SK-N-SH (cell line): ENCODE data around the gene CCDC78. TPM values are rescaled to one million over a fixed set of nuclear protein-coding genes. Genes with fewer than 3 reads are reported as not detected.

ENCODE experiments used
- CTCF ChIA-PET: fragments of 300-600, 350-600 bp; formaldehyde crosslinking; extraction: SDS; loops from one replicate; lab custom pipeline; 2021; lab: Yijun Ruan, JAX
- POLR2A ChIA-PET: fragments of 350-600 bp; sonication (Branson Sonifier 250); formaldehyde crosslinking; extraction: SDS; loops from one replicate; lab custom pipeline; 2020; ENCODE audit warnings: antibody characterized with exemption, inconsistent platforms; lab: Yijun Ruan, JAX
- DNase-seq: peaks from one replicate; pipeline ENCODE4 v3.0.0; 2012
- H2AFZ ChIP-seq: fragments of 200-600 bp; sonication (generic); 2 replicates; pipeline ENCODE4 v1.8.1; 2016; ENCODE audit warnings: antibody characterized with exemption, mild to moderate bottlenecking, low read depth
- H3F3A ChIP-seq: fragments of 200-600 bp; sonication (generic); replicated peaks from 2 replicates; pipeline ENCODE3; 2016; ENCODE audit warnings: antibody characterized with exemption, mild to moderate bottlenecking; ENCODE audit not compliant: insufficient read depth
- H3K27ac ChIP-seq, 2 experiments: fragments of 200-500 bp in 1 of 2; fragments of 200-600 bp in 1 of 2; sonication (Bioruptor generic) in 1 of 2; sonication (generic), shearing (Covaris generic) in 1 of 2; 2 replicates each; pipeline versions ENCODE4 v1.5.1 to v1.6.1; 2014 to 2016; ENCODE audit warnings: low read depth in 2 of 2, inconsistent platforms in 1 of 2, low read length in 1 of 2, mild to moderate bottlenecking in 1 of 2, mixed read lengths in 1 of 2
- H3K27me3 ChIP-seq: fragments of 200-600 bp; sonication (generic), shearing (Covaris generic); 2 replicates; pipeline ENCODE4 v1.6.1; 2016; ENCODE audit warnings: mixed run types; ENCODE audit not compliant: insufficient read depth
- H3K36me3 ChIP-seq, 2 experiments: fragments of 200-500 bp in 1 of 2; fragments of 200-600 bp in 1 of 2; sonication (Bioruptor generic) in 1 of 2; sonication (generic) in 1 of 2; replicated peaks in 1 of 2; 2 replicates each; pipeline versions ENCODE3 to v1.5.1; 2014 to 2016; ENCODE audit warnings: low read length in 1 of 2, mild to moderate bottlenecking in 1 of 2; ENCODE audit not compliant: insufficient read depth in 2 of 2, control insufficient read depth in 1 of 2
- H3K4me1 ChIP-seq, 2 experiments: fragments of 200-500 bp in 1 of 2; fragments of 200-600 bp in 1 of 2; sonication (Bioruptor generic) in 1 of 2; sonication (generic), shearing (Covaris generic) in 1 of 2; 2 replicates each; pipeline versions ENCODE4 v1.5.1 to v1.6.1; 2014 to 2016; ENCODE audit warnings: low read depth in 1 of 2, low read length in 1 of 2, mixed run types in 1 of 2; ENCODE audit not compliant: insufficient read depth in 2 of 2, control insufficient read depth in 1 of 2
- H3K4me2 ChIP-seq: fragments of 200-600 bp; sonication (generic), shearing (Covaris generic); 2 replicates; pipeline ENCODE4 v1.6.1; 2017; ENCODE audit warnings: mixed run types
- H3K4me3 ChIP-seq, 2 experiments: fragments of 200-500 bp in 1 of 2; fragments of 200-600 bp in 1 of 2; sonication (Bioruptor generic) in 1 of 2; sonication (generic), shearing (Covaris generic) in 1 of 2; 2 replicates each; pipeline versions ENCODE4 v1.5.1 to v1.8.1; 2014 to 2016; ENCODE audit warnings: low read depth in 2 of 2, inconsistent platforms in 1 of 2, low read length in 1 of 2, mild to moderate bottlenecking in 1 of 2, mixed read lengths in 1 of 2, moderate library complexity in 1 of 2
- H3K79me2 ChIP-seq: fragments of 200-600 bp; sonication (generic); 2 replicates; pipeline ENCODE4 v1.8.1; 2017; ENCODE audit warnings: mild to moderate bottlenecking; ENCODE audit not compliant: insufficient read depth
- H3K9ac ChIP-seq: fragments of 200-600 bp; sonication (generic); 2 replicates; pipeline ENCODE4 v1.6.1; 2017; ENCODE audit warnings: mixed run types
- H3K9me2 ChIP-seq: fragments of 200-600 bp; sonication (generic); 2 replicates; pipeline ENCODE4 v1.6.1; 2017; ENCODE audit warnings: mixed run types
- H3K9me3 ChIP-seq: fragments of 200-600 bp; sonication (generic); 2 replicates; pipeline ENCODE4 v1.6.1; 2017; ENCODE audit warnings: mixed run types, mild to moderate bottlenecking, moderate library complexity
- H4K20me1 ChIP-seq: fragments of 200-600 bp; sonication (generic); 2 replicates; pipeline ENCODE4 v1.6.1; 2017; ENCODE audit warnings: mild to moderate bottlenecking, mixed run types; ENCODE audit not compliant: insufficient read depth
- CHD2 ChIP-seq: fragments of 150-350 bp; IDR thresholded peaks from 2 replicates; pipeline ENCODE4 v1.6.1; 2018; ENCODE audit warnings: low read length; ENCODE audit not compliant: partially characterized antibody
- CTCF ChIP-seq: fragments of 200-600 bp; sonication (generic); IDR thresholded peaks from 2 replicates; pipeline ENCODE4 v1.6.1; 2017; ENCODE audit warnings: antibody characterized with exemption, mild to moderate bottlenecking, moderate library complexity
- GATA2 ChIP-seq: sonication (generic); formaldehyde crosslinking; IDR thresholded peaks from 2 replicates; pipeline ENCODE4 v1.5.0; 2020; ENCODE audit warnings: mild to moderate bottlenecking, missing genetic modification reagents
- JUND ChIP-seq: IDR thresholded peaks from 2 replicates; pipeline ENCODE4 v1.4.0; 2012
- MAX ChIP-seq: IDR thresholded peaks from 2 replicates; pipeline ENCODE4 v1.4.0; 2012; ENCODE audit warnings: low read depth
- NRF1 ChIP-seq: IDR thresholded peaks from 2 replicates; pipeline ENCODE4 v1.6.1; 2012; ENCODE audit warnings: low read depth, mild to moderate bottlenecking, low read length
- PBX3 ChIP-seq: IDR thresholded peaks from 2 replicates; pipeline ENCODE4; 2012
- RAD21 ChIP-seq: IDR thresholded peaks from 2 replicates; pipeline ENCODE4 v1.6.1; 2012; ENCODE audit warnings: mild to moderate bottlenecking, low read length
- RCOR1 ChIP-seq: fragments of 150-350 bp; IDR thresholded peaks from 2 replicates; pipeline ENCODE4 v1.6.1; 2017; ENCODE audit warnings: antibody characterized with exemption, low read length
- SMC3 ChIP-seq: IDR thresholded peaks from 2 replicates; pipeline ENCODE4 v1.6.1; 2012; ENCODE audit warnings: low read depth, low read length, improper control_type of control experiment
- TCF12 ChIP-seq: IDR thresholded peaks from 2 replicates; pipeline ENCODE4 v1.4.0; 2012
- TEAD4 ChIP-seq: IDR thresholded peaks from 2 replicates; pipeline ENCODE4 v1.4.0; 2012; ENCODE audit warnings: mild to moderate bottlenecking, borderline replicate concordance; ENCODE audit not compliant: insufficient read depth
- YY1 ChIP-seq: IDR thresholded peaks from 2 replicates; pipeline ENCODE4 v1.4.0; 2012; ENCODE audit warnings: low read depth, mild to moderate bottlenecking
- WGBS: methylation state at CpG from one replicate; pipeline ENCODE4 v1.1.6; 2017; ENCODE audit warnings: low lambda C conversion rate; 5-methylcytosine and 5-hydroxymethylcytosine counted together
- polyA plus RNA-seq, 3 experiments: library from polyadenylated mRNA; depleted of rRNA; stranded (reverse); fragments of >200 nt; gene quantifications; 2 replicates each; pipeline ENCODE4 v1.2.3, GENCODE V29; 2012
- TF ChIP-seq, protein P1 (sequence below): IDR thresholded peaks from 2 replicates; pipeline ENCODE4 v1.4.0; 2012; ENCODE audit warnings: low read depth, borderline replicate concordance

The CCDC78 gene
- polyA plus RNA-seq, 1 of the 3 experiments (the other 2 are of a cell fraction) = 15.4 TPM

GRCh38 chr16:719815-720446 lies 6.3 kb downstream of the CCDC78 start:
- DNase-seq = peak; percentile 54
- TF ChIP-seq TCF12 = no peak
- TF ChIP-seq CHD2 = no peak
- no peak for TF ChIP-seq YY1
- TF ChIP-seq GATA2 (CRISPR knock-in tag) = no peak
- peak; percentile 38 for TF ChIP-seq CTCF
- no peak for TF ChIP-seq PBX3
- peak; percentile 8; the same call in 1 of the 2 replicates for TF ChIP-seq SMC3
- no peak; the same call in 1 of the 2 replicates for TF ChIP-seq RCOR1
- no peak for TF ChIP-seq NRF1
- no peak for TF ChIP-seq RAD21
- TF ChIP-seq, protein P1, sequence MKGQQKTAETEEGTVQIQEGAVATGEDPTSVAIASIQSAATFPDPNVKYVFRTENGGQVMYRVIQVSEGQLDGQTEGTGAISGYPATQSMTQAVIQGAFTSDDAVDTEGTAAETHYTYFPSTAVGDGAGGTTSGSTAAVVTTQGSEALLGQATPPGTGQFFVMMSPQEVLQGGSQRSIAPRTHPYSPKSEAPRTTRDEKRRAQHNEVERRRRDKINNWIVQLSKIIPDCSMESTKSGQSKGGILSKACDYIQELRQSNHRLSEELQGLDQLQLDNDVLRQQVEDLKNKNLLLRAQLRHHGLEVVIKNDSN = no peak
- peak; percentile 2; the same call in 1 of the 2 replicates for TF ChIP-seq JUND
- TF ChIP-seq TEAD4 = no peak
- TF ChIP-seq MAX = no peak
- no peaks in the 10 kb centered on the region for H3K9me3 ChIP-seq
- no peak overlapping the region for H2AFZ ChIP-seq
- peaks cover 24% of the 10 kb centered on the region; the same call in 1 of the 2 replicates for H4K20me1 ChIP-seq
- peaks cover 8 to 47% of the 10 kb centered on the region in 2 experiments; a peak in 3 of 4 replicates for H3K4me1 ChIP-seq
- H3K27ac ChIP-seq = peak overlapping the region; percentile 91 to 99
- no peaks in the 10 kb centered on the region for H3K9me2 ChIP-seq
- peaks cover 0 to 6% of the 10 kb centered on the region in 2 experiments for H3K36me3 ChIP-seq
- H3K9ac ChIP-seq = peak overlapping the region; percentile 85
- H3K79me2 ChIP-seq = peaks cover 2% of the 10 kb centered on the region; the same call in 1 of the 2 replicates
- peak overlapping the region; percentile 100 for H3K4me2 ChIP-seq
- H3F3A ChIP-seq = peaks cover 21% of the 10 kb centered on the region
- WGBS = 13% methylated on average over 11 of the region's 16 CpGs
- peak overlapping the region; percentile 86 to 89 for H3K4me3 ChIP-seq
- no peaks in the 10 kb centered on the region for H3K27me3 ChIP-seq
- POLR2A ChIA-PET = interaction anchor here (0.8 to 3.8 kb wide), 11 partner anchors 10 to 68 kb away, joined by 3 to 19 read pairs (median 4); partner anchors contain the start of genes CHTF18, JMJD8, RHBDL1 and RPUSD1
- CTCF ChIA-PET = interaction anchor here (0.7 to 22.4 kb wide), 10 partner anchors 7 to 383 kb away, joined by 3 to 358 read pairs (median 9); partner anchors contain the start of genes ANTKMT, CCDC78, CIAO3 and FBXL16
